MM.1S (cell line): ENCODE results near the gene DBN1.
A peak's percentile ranks its signal among the peaks of the same experiment; 100 is the strongest.

Experiments
- DNase-seq: peaks from one replicate; pipeline ENCODE4 v3.0.0-alpha.2; 2015
- H2AFZ ChIP-seq: fragments of 300-600 bp; sonication (generic); 2 replicates; pipeline ENCODE4 v1.6.0; 2016; ENCODE audit warnings: antibody characterized with exemption, low read length
- H3F3A ChIP-seq: fragments of 300-600 bp; sonication (generic); 2 replicates; pipeline ENCODE4 v1.6.1; 2016; ENCODE audit warnings: mild to moderate bottlenecking, antibody characterized with exemption, low read length, moderate library complexity, mixed read lengths; ENCODE audit not compliant: insufficient read depth
- H3K27ac ChIP-seq: fragments of 300-600 bp; sonication (generic); 2 replicates; pipeline ENCODE4 v1.5.1; 2016; ENCODE audit warnings: mild to moderate bottlenecking, low read length
- H3K27me3 ChIP-seq: fragments of 300-600 bp; sonication (generic); replicated peaks from 2 replicates; pipeline ENCODE4 v1.6.0; 2016; ENCODE audit warnings: low read length; ENCODE audit not compliant: insufficient read depth
- H3K36me3 ChIP-seq: fragments of 300-600 bp; sonication (generic); replicated peaks from 2 replicates; pipeline ENCODE4 v1.6.1; 2016; ENCODE audit warnings: mild to moderate bottlenecking, low read length, mixed read lengths; ENCODE audit not compliant: insufficient read depth
- H3K4me1 ChIP-seq: fragments of 300-600 bp; sonication (generic); 2 replicates; pipeline ENCODE4 v1.6.1; 2016; ENCODE audit warnings: low read length, mixed read lengths
- H3K4me2 ChIP-seq: fragments of 300-600 bp; sonication (generic); 2 replicates; pipeline ENCODE4 v1.6.0; 2016; ENCODE audit warnings: low read depth, low read length
- H3K4me3 ChIP-seq: fragments of 300-600 bp; sonication (generic); 2 replicates; pipeline ENCODE4 v1.5.1; 2016; ENCODE audit warnings: low read length, mixed read lengths
- H3K79me2 ChIP-seq: fragments of 300-600 bp; sonication (generic); 2 replicates; pipeline ENCODE4 v1.6.1; 2016; ENCODE audit warnings: mixed run types, low read length, mixed read lengths
- H3K9ac ChIP-seq: fragments of 300-600 bp; sonication (generic); 2 replicates; pipeline ENCODE4 v1.6.1; 2016; ENCODE audit warnings: low read length, mixed read lengths
- H3K9me2 ChIP-seq: fragments of 300-600 bp; sonication (generic); replicated peaks from 2 replicates; pipeline ENCODE4 v1.6.1; 2016; ENCODE audit warnings: mild to moderate bottlenecking, low read length, mixed read lengths; ENCODE audit not compliant: insufficient read depth
- H3K9me3 ChIP-seq: fragments of 300-600 bp; sonication (generic); replicated peaks from 2 replicates; pipeline ENCODE4 v1.6.1; 2016; ENCODE audit warnings: mild to moderate bottlenecking, low read length, mixed read lengths; ENCODE audit not compliant: insufficient read depth
- H4K20me1 ChIP-seq: fragments of 300-600 bp; sonication (generic); 2 replicates; pipeline ENCODE4 v1.6.1; 2016; ENCODE audit warnings: mild to moderate bottlenecking, low read length, moderate library complexity, mixed read lengths; ENCODE audit not compliant: insufficient read depth
- CTCF ChIP-seq: fragments of 300-600 bp; sonication (generic); IDR thresholded peaks from 2 replicates; pipeline ENCODE4 v1.5.1; 2016; ENCODE audit warnings: antibody characterized with exemption, low read length, mixed read lengths
- EZH2 ChIP-seq: fragments of 300-600 bp; sonication (generic); optimal IDR thresholded peaks from 2 replicates; pipeline ENCODE3; 2017; ENCODE audit warnings: low read depth, mild to moderate bottlenecking, antibody characterized with exemption, low read length, mixed read lengths
- EZH2phosphoT487 ChIP-seq: fragments of 300-600 bp; sonication (generic); IDR thresholded peaks from 2 replicates; pipeline ENCODE4 v1.6.1; 2018; ENCODE audit warnings: antibody characterized with exemption, low read length

DBN1 gene

GRCh38 chr5:177490311-177490991 is 17.0 kb upstream of the DBN1 start:
- no peaks in the 10 kb centered on the region for H3K9me2 ChIP-seq
- no peaks in the 10 kb centered on the region for H3K36me3 ChIP-seq
- H3K9me3 ChIP-seq, result no peaks in the 10 kb centered on the region
- peak overlapping the region; percentile 56 for H3K4me2 ChIP-seq
- no peak overlapping the region; the same call in 1 of the 2 replicates for H3K27ac ChIP-seq
- TF ChIP-seq EZH2phosphoT487, result no peak
- TF ChIP-seq CTCF, result no peak
- no peak for TF ChIP-seq EZH2
- no peak overlapping the region for H3K4me3 ChIP-seq
- no peak for DNase-seq
- H4K20me1 ChIP-seq, result no peaks in the 10 kb centered on the region
- peaks cover 6% of the 10 kb centered on the region for H3F3A ChIP-seq
- no peak overlapping the region; the same call in 1 of the 2 replicates for H3K9ac ChIP-seq
- no peak overlapping the region for H2AFZ ChIP-seq
- H3K79me2 ChIP-seq, result no peaks in the 10 kb centered on the region
- peaks cover 11% of the 10 kb centered on the region for H3K4me1 ChIP-seq
- no peaks in the 10 kb centered on the region for H3K27me3 ChIP-seq

- TF ChIP-seq EZH2phosphoT487 (no peak), CTCF (peak; percentile 48)
- H3K9ac ChIP-seq, result no peak overlapping the region; the same call in 1 of the 2 replicates
- no peak overlapping the region for H3K27ac ChIP-seq
- DNase-seq, result peak; percentile 70
- H4K20me1 ChIP-seq, result no peaks in the 10 kb centered on the region
- peak overlapping the region; percentile 22; the same call in 1 of the 2 replicates for H3K4me3 ChIP-seq
- 0 out of 2 replicates have a peak overlapping the region, but pooled peaks have one; percentile 34 for H2AFZ ChIP-seq
- no peaks in the 10 kb centered on the region for H3K9me2 ChIP-seq
- H3F3A ChIP-seq, result peaks cover 6% of the 10 kb centered on the region
- H3K4me1 ChIP-seq, result peaks cover 11% of the 10 kb centered on the region
- no peaks in the 10 kb centered on the region for H3K79me2 ChIP-seq
- H3K9me3 ChIP-seq, result no peaks in the 10 kb centered on the region
- H3K27me3 ChIP-seq, result no peaks in the 10 kb centered on the region
- no peaks in the 10 kb centered on the region for H3K36me3 ChIP-seq
- peak overlapping the region; percentile 56; the same call in 1 of the 2 replicates for H3K4me2 ChIP-seq
Observed at GRCh38 chr5:177489119-177489716, 15.8 kb upstream of the DBN1 start.

GRCh38 chr5:177487975-177488374 is 14.5 kb upstream of the DBN1 start:
- no peak overlapping the region for H3K9ac ChIP-seq
- H3F3A ChIP-seq, result peaks cover 6% of the 10 kb centered on the region
- no peaks in the 10 kb centered on the region for H3K9me3 ChIP-seq
- no peak overlapping the region for H3K27ac ChIP-seq
- H3K4me3 ChIP-seq, result no peak overlapping the region
- H2AFZ ChIP-seq, result no peak overlapping the region
- no peak for DNase-seq
- H3K27me3 ChIP-seq, result no peaks in the 10 kb centered on the region
- no peaks in the 10 kb centered on the region for H3K9me2 ChIP-seq
- H3K79me2 ChIP-seq, result no peaks in the 10 kb centered on the region
- H4K20me1 ChIP-seq, result no peaks in the 10 kb centered on the region
- no peak overlapping the region for H3K4me2 ChIP-seq
- peaks cover 11% of the 10 kb centered on the region; the same call in 1 of the 2 replicates for H3K4me1 ChIP-seq
- no peaks in the 10 kb centered on the region for H3K36me3 ChIP-seq
- TF ChIP-seq EZH2 (no peak), EZH2phosphoT487 (no peak), CTCF (no peak)
